GM18907 (cell line): ENCODE results near the gene ADGRB2.

Experiments
- ATAC-seq: cut with Tn5 transposase; IDR thresholded peaks from one replicate; pipeline ENCODE4 v1.9.1; 2021; ENCODE audit warnings: mild to moderate bottlenecking, moderate library complexity; ENCODE audit not compliant: unreplicated experiment

ADGRB2 gene

DNA sequence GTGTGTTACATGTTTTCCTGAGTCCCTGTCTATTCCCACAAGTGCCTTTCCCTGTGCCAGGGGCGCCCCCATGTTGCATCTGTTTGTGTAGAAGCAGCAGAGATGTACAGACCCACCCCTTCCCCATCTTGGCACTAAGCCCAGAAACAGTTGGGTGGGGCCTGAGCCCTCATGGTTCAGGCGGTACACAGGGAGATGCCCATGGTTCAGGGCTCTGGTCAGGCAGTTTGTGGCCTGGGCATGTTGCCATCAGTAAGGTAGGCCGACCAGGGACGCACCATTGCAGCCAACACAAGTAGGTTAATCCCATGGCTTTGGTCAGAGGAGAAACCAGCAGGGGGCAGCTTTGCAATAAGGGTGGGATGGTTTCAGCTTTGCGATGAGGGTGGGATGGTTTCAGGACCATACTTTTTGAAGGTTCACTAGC, 914 bp upstream of the ADGRB2 start:
- ATAC-seq = no peak

DNA sequence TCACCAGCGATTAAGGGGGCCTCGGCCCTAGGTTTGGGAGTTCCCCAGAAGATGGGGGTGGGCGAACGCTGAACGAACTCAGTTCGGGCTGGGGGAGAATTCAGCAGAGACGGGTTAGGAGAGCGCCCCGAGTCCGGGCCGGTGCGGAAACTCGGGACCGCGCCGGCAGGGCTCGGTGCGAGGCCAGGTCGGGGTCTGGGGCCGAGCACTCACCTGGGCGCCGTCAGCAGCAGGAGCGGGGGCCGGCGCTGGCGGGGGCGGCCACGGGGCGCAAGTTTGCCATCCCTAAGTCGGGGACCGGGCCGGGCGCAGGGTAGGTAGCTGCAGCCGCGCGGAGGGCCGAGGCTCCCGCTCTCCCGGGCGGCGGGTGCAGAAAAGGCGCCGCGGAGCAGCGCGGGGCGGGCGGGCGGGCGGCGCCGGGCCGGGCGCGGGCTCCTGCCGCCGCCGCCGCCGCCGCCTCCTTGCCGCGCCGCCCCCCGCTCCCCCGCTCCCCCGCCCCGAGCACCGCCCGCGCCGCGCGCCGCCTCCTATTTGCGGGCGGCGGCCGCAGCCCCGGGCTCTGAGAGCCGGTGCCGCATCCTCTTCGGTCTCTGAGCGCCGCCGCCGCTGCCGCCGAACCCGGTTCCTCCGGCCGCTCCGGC, 349 bp downstream of the ADGRB2 start:
- ATAC-seq = no peak

GRCh38 chr1:31762726-31763670, 1.1 kb downstream of the ADGRB2 start:
- ATAC-seq = no peak

GRCh38 chr1:31762323-31762722, 1.8 kb downstream of the ADGRB2 start:
- ATAC-seq = no peak

GRCh38 chr1:31761883-31762282, 2.3 kb downstream of the ADGRB2 start:
- no peak for ATAC-seq

DNA sequence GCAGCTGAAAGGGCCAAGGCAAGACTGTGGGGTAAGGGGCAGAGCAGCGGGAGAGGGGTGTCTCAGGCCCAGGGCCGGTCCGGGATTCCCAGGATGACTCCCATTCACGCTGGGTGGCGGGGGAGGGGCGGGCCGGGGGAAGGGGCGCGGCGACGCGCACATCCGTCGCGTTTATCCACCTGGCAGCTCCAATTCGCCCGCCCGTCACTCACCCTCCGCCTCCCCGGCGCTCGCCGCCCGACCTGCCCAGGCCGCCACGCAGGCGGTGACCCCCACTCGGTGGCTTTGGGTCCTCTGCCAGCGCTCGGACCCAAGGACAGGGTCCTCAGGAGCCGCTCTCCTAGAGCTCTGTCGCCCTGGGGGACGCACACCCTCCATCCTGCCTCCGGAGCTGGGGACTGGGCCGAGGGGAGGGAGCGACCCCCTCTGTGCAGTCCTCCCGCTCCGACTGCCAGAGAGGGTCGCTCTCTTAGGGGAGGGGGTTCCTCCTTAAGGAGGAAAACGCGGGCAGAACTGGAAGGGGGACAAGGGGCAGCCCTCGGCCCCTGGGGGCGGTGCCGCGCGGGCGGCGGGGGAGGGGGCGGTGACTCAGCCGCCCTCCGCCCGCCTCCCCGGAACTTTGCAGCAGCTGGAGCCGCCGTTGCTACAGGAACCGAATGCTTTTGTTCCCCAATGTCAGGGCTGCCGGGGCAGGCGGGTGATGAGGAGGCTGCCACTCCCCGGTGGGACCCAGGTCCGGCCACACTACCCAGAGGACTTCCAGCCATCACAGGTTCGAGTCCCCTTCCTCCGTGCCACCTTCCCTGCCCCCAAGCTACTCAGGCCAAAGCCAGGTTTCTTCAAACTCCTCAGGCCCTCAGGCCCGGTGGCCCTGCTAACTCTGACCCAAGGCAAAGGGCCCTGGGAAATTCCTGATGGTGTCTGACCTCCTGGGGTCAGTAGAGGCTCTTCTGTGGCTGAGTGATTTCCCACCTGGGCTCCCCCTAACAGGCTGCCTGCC, 3.4 kb downstream of the ADGRB2 start:
- no peak for ATAC-seq

GRCh38 chr1:31759298-31760023, 4.7 kb downstream of the ADGRB2 start:
- ATAC-seq = no peak

DNA sequence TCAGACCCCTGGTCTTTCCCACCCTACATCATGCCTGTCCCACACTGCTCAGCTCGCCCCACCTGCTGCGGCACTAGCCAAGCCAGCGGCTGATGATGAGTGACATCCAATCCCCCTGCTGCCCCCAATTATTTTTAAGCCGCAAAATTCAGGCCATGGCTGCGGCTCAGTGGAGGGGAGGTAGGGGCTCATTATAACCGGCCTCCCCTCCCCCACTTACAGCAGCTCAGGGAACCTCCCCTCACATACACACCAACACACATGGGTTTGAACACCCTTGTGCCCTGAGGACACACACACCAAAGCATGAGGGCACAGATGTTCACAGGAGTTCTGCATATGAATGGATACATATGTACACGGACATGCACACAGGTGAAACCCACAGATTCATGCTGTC, 5.3 kb downstream of the ADGRB2 start:
- no peak for ATAC-seq

DNA sequence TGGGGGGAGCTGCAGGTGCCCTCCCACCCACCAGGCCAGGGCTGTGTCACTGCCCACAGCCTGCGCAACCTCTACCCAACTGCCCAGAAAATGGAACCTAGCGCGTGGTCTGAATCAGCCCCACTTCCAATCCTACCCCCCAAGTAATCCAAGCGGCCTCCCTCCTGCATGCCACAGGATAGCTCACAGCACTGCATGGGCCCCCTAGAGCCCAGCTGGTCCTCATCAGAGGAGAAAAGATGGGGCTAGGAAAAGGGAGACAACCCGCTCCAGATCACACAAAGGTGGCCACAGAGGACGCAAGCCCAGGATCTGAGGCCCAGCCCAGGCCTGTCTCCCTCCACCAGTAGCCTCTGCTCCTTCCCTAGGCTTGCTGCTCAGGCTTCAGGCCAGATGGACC, 6.2 kb downstream of the ADGRB2 start:
- no peak for ATAC-seq

GRCh38 chr1:31757204-31757679, 6.9 kb downstream of the ADGRB2 start:
- ATAC-seq = no peak

DNA sequence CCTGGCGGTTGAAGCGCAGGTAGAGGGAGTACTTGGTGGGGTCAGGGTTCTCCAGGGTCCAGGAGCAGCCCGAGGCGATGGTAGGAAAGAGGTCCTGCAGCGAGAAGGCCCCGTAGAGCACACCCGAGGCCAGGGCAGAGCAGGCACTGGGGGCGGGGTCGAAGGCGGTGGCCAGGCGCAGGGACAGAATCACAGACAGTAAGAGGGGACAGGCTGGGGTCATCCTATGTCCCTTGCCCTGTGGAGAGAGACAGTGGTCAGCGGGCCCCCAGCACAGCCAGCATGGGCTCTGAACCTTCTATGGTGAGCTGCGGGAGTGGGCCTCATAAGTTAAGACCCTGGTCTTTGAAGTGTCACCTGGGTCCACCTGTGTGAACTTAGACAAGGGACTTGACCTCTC, 7.6 kb downstream of the ADGRB2 start:
- ATAC-seq = no peak

- no peak for ATAC-seq
These were observed 8.2 kb downstream of the ADGRB2 start for GRCh38 chr1:31755850-31756492.

GRCh38 chr1:31755197-31755611, 8.9 kb downstream of the ADGRB2 start:
- no peak for ATAC-seq

- ATAC-seq = no peak
These were observed 9.7 kb downstream of the ADGRB2 start for GRCh38 chr1:31754397-31754796.

- no peak for ATAC-seq
These were observed 10.3 kb downstream of the ADGRB2 start for GRCh38 chr1:31753707-31754349.

DNA sequence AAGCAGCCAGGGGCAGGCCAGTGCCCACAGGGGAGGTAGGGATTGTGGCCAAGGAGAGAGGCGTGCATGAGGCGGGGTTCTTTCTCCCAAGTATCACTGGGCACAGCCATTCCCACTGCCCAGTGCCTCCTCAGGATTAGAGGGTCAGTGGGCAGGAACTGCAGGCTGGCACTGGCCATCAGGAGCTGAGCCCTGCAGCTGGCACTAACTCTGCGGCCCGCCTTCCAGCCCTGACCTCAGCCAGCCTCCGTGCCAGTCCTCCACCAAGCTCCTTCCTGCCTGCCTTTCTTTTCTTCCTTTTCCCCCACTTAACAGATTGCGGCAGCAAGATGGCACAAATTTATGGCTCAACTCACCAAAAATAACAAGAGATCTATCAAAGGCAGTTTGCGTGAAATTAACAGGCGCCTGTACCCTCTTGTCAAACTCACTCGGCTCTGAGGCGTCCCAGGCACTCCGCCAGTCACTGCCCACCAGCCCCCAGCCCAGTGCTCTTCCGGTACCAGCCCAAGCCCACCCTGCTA, 11.1 kb downstream of the ADGRB2 start:
- ATAC-seq = no peak

GRCh38 chr1:31752258-31752657, 11.9 kb downstream of the ADGRB2 start:
- ATAC-seq = no peak

GRCh38 chr1:31751822-31752241, 12.3 kb downstream of the ADGRB2 start:
- ATAC-seq = no peak
